SU-DHL-6 (cell line): ENCODE measurements around the gene SLC6A3.

ENCODE experiments used
- CTCF ChIP-seq: fragments of 200-600 bp; sonication (generic); IDR thresholded peaks from one replicate; pipeline ENCODE4 v1.5.1; 2017; ENCODE audit warnings: antibody characterized with exemption, mild to moderate bottlenecking, low read length, moderate library complexity; ENCODE audit not compliant: insufficient read depth, poor library complexity, severe bottlenecking
- EZH2phosphoT487 ChIP-seq: fragments of 200-600 bp; sonication (generic), shearing (Covaris generic); conservative IDR thresholded peaks from 2 replicates; pipeline ENCODE4 v1.6.1; 2018; ENCODE audit warnings: mild to moderate bottlenecking, antibody characterized with exemption, low read length, moderate library complexity, mixed read lengths

GRCh38 chr5:1490376-1490775 is 45.1 kb upstream of the SLC6A3 start:
- no peak for TF ChIP-seq CTCF
- no peak for TF ChIP-seq EZH2phosphoT487
